HG03280 (cell line): Measurements from ENCODE around the gene VKORC1L1.
"Not testable (repeated sequence)": the region's sequence is repeated elsewhere in the genome, so short reads cannot be mapped to it uniquely, and the experiment has no call there.

Source experiments
- ATAC-seq: cut with Tn5 transposase; IDR thresholded peaks from one replicate; pipeline ENCODE4 v1.9.1; 2021; ENCODE audit warnings: mild to moderate bottlenecking, moderate library complexity; ENCODE audit not compliant: unreplicated experiment

The VKORC1L1 gene

DNA sequence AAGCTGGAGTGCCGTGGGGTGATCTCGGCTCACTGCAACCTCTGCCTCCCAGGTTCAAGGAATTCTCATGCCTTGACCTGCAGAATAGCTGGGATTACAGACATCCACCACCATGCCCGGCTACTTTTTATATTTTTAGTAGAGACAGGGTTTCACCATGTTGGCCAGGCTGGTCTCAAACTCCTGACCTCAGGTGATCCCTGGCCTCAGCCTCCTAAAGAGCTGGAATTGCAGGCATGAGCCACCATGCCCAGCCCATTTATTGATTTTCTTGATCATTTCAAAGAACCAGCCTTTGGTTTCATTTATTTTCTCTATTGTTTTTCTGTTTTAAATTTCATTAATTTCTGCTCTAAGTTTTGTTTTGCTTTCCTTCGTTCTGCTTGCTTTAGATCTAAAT lies 58.8 kb downstream of the VKORC1L1 start:
- no peak for ATAC-seq

- ATAC-seq: no peak
Measured at GRCh38 chr7:65937296-65937695, 64.4 kb downstream of the VKORC1L1 start.

- no peak for ATAC-seq
Measured at GRCh38 chr7:65938336-65938895, 65.5 kb downstream of the VKORC1L1 start.

DNA sequence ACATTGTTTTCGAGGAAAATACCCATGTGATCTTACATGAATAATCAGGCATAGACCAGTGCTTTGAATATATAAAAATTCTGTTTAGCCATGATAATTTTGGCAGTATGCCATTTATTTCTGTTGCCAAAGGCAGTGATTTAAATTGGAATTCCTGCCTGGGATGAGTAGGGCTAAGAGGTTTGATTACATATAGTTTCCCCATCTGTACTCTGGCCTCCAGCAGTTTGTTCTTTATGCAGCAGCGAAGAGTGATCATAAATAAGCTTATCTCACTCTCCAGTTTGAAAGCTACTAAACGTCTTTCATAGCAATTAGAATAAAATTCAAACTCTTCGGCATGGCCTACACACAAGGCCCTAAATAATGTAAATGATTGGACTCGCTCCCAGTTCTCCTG lies 72.9 kb downstream of the VKORC1L1 start:
- not testable (repeated sequence) for ATAC-seq

- ATAC-seq: no peak
Measured at GRCh38 chr7:65946904-65947303, 74.0 kb downstream of the VKORC1L1 start.

DNA sequence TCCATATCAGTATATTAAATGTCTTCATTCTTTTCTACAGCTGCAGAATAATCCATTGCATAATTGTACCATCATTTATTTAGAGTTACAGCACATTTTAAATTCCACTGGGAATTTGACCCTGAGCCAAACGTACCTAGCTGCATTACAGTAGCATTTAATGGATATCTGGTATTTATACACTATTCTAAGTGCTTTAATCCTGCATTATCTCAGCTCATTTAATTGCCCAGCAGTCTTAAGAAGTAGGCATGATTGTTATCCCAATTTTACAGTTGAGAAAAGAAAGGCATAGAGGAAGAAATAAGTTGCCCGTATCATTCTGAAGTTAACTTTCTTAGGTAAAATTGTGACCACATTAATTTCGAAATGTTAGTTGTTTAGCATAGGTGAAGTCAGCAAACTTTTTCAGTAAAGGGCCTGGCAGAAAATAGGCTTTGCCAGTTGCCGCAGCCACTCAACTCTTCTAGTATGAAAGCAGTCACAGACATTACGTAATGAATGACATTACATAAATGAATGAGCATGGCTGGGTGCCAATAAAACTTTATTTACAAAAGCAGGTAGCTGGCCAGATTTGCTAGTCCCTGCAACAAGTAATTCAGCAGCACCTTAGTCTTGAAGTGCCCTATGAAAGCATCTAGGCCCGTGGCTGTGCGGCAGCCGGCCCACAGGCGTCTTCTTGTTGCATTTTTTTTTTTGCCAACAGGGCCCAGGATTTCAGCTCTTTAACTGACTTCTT lies 79.1 kb downstream of the VKORC1L1 start:
- no peak for ATAC-seq

GRCh38 chr7:65953001-65953720 lies 80.3 kb downstream of the VKORC1L1 start:
- no peak for ATAC-seq

DNA sequence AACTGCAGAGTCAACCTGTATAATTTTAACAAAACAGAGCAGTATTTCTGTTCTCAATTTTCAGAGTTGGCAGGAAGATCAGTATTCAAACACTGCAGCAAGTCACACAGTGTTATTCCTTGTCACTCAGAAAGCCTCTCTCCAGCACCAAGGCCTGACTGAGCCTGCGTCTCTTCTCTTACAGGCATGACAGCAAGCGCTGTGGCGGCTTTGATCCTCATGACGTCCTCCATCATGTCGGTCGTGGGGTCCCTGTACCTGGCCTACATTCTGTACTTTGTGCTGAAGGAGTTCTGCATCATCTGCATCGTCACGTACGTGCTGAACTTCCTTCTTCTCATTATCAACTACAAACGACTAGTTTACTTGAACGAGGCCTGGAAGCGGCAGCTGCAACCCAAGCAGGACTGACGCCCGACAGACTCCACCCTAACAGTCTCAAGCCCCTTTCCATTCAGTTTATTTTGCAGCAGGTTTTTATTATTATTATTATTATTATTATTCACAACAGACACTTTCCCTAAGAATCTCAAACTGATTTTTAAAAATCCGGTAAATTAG lies 81.1 kb downstream of the VKORC1L1 start:
- ATAC-seq: no peak

DNA sequence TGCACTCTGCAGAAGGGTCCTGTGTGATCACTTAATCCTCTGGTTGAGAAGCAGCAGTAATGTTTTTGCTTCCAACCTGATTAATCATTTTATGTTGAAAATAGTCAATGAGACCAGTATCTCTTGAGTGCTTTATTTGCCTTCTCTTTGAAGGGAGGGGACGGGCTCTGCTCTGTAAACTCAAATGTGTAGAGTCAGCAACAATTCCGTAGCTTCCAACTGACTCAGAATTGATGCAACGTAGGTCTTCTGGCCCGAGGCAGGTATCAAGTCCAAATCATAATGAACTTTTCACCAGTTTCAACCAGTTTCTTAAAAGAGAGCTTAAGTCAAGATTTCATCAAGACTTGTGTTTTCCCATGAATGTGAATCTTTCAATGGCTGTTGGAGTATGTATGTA lies 82.8 kb downstream of the VKORC1L1 start:
- no peak for ATAC-seq

DNA sequence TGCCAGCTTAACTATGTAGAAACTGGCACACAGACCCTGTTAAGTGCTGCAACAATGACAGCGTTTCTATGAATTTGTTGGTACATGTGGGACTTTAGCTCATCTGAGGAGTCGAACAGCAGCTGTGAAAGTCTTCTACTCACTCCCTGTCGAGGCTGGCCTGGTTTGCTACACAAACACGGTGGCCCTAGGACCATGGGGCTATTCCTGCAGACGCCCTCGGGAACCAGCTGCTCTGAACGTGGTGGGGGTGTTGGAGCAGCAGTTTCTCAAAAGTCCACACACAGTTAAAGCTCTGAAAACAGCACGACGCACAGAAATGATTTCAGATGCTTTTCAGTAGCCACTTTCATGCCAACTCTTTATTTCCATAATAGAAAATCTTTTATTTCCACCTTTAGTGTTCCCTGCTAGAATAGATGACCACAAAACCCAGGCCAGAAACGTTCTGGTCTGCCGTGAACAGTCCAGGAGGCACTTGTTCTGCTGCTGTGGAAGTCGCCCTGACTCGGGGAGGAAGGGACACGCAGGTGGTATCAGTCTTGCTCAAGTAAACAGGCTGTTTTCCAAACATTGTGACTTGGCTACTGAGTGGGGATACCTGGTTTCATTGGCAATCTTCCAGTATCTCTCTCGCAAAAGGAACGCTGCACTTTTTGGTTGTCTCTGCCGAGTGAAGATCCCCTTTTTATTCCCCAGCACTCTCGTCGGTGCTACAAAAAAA lies 87.6 kb downstream of the VKORC1L1 start:
- ATAC-seq: no peak

- no peak for ATAC-seq
Measured at GRCh38 chr7:65962033-65962432, 89.2 kb downstream of the VKORC1L1 start.

DNA sequence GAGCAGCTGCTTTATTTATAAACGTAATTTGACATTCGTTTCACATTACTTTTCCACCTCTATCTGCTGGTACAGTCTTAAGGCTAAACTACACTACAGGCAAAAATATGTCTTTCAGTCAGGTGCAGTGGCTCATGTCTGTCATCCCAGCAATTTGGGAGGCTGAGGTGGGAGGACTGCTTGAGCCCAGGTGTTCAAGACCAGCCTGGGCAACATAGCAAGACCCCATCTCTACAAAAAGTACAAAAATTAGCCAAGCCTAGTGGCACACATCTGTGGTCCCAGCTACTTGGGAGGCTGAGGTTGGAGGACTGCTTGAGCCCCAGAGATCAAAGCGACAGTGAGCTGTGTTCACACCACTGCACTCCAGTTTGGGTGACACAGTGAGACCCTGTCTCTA lies 91.8 kb downstream of the VKORC1L1 start:
- not testable (repeated sequence) for ATAC-seq

DNA sequence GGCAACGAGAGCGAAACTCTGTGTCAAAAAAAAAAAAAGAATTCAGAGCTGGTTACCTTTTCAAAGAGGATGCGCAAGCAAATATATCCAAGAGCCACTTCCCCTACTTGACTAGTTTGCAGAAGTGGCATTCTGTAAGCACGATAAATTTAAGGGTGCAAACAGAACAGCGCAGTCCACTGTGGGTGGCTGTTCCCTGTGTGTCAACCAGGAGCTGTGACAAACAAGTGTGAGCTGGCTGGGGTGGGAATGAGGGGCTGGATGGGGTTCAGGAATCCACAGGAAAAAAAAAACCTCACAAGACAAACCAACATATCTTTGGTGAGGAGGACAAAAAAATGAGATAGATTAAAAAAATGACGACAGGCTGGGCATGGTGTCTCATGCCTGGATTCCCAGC lies 93.3 kb downstream of the VKORC1L1 start:
- ATAC-seq: no peak

- no peak for ATAC-seq
Measured at GRCh38 chr7:65967361-65968155, 94.7 kb downstream of the VKORC1L1 start.

- no peak for ATAC-seq
Measured at GRCh38 chr7:65968256-65969185, 95.6 kb downstream of the VKORC1L1 start.

GRCh38 chr7:65971021-65971420 lies 98.1 kb downstream of the VKORC1L1 start:
- ATAC-seq: no peak

GRCh38 chr7:65972976-65973375 lies 100.1 kb downstream of the VKORC1L1 start:
- ATAC-seq: no peak

GRCh38 chr7:65974191-65974801 lies 101.4 kb downstream of the VKORC1L1 start:
- ATAC-seq: no peak

DNA sequence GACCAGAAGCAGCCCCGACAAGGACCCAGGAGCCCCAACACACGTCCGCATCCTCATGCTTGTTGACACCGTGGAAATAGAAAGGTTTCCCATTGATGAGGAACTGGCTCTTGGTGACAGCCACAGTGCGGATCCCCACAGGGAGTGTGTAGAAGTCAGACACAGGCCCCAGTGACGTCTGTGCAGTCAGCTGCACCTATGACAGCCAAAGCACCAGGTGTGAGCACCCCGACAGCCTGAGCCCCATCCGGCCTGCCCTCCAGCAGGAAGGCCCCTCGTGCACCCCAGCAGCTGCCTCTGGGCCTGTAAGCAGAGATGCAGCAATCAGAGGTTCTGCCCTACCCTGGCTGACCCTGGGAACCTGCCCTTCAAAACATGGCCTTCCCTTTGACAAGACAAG lies 102.0 kb downstream of the VKORC1L1 start:
- ATAC-seq: no peak
